GM12878 (cell line): ENCODE data around the gene MGAT3. TPM values are rescaled to one million over a fixed set of nuclear protein-coding genes. Genes with fewer than 3 reads are reported as not detected.

Source experiments
- BRCA1 ChIP-seq: IDR thresholded peaks from 2 replicates; pipeline ENCODE4 v1.6.1; 2011; ENCODE audit warnings: low read depth, low read length, improper control_type of control experiment
- DPF2 ChIP-seq: fragments of 450-650 bp; IDR thresholded peaks from 2 replicates; pipeline ENCODE4 v1.6.1; 2017; ENCODE audit warnings: mild to moderate bottlenecking
- IKZF1 ChIP-seq: fragments of 450-650 bp; conservative IDR thresholded peaks from 2 replicates; pipeline ENCODE4 v1.6.1; 2017; ENCODE audit warnings: antibody characterized with exemption, mild to moderate bottlenecking
- LARP7 ChIP-seq: fragments of 450-650 bp; IDR thresholded peaks from 2 replicates; pipeline ENCODE4 v1.6.1; 2017; ENCODE audit warnings: mild to moderate bottlenecking
- NR2F1 ChIP-seq: fragments of 450-650 bp; conservative IDR thresholded peaks from 2 replicates; pipeline ENCODE4 v1.6.1; 2017; ENCODE audit warnings: mild to moderate bottlenecking
- PML ChIP-seq: IDR thresholded peaks from 2 replicates; pipeline ENCODE4 v1.6.1; 2012; ENCODE audit warnings: low read length, inconsistent platforms
- RAD21 ChIP-seq: IDR thresholded peaks from 2 replicates; pipeline ENCODE4 v1.6.1; 2011; ENCODE audit warnings: mild to moderate bottlenecking, low read depth, low read length, moderate library complexity; ENCODE audit not compliant: insufficient read depth
- ZNF687 ChIP-seq: fragments of 450-650 bp; IDR thresholded peaks from 2 replicates; pipeline ENCODE4 v1.6.1; 2017; ENCODE audit warnings: mild to moderate bottlenecking, moderate library complexity
- polyA plus RNA-seq, 11 experiments: library from polyadenylated mRNA; depleted of rRNA in 4 of 11; unstranded in 6 of 11; stranded (reverse) in 5 of 11; fragments of >200 nt; fragmentation: Nextera tagmentation in 4 of 11; fragmentation: Illumina TruSeq in 1 of 11; extraction: Ambion mirVana in 4 of 11; extraction: Trizol in 1 of 11; gene quantifications; 1 replicate in 1 of 11; 2 replicates in 10 of 11; pipeline versions ENCODE4 v1.2.1 to v1.2.3, GENCODE V29; 2011 to 2016; ENCODE audit warnings: inconsistent platforms in 2 of 11, missing spikeins in 2 of 11, low read depth in 1 of 11
- total RNA-seq, 4 experiments: library from RNA; depleted of rRNA in 3 of 4; stranded (reverse); fragments of >200 nt in 3 of 4; fragmentation: Illumina TruSeq in 1 of 4; extraction: Trizol in 1 of 4; gene quantifications; 2 replicates each; pipeline versions ENCODE4 v1.2.1 to v1.2.3, GENCODE V29; 2013 to 2021

Gene MGAT3
- total and polyA plus RNA-seq, 10 of the 15 experiments (the other 5 are each of a cell fraction or from before 2014, with no cell fraction given), result 0.32 to 40.2 (median 11.9) TPM

GRCh38 chr22:39519681-39520225 is 62.9 kb downstream of the MGAT3 start (continued):
- 0 out of 2 replicates have a peak, but pooled peaks have one; percentile 63 for TF ChIP-seq IKZF1
- peak; percentile 82 for TF ChIP-seq LARP7
- peak; percentile 88 for TF ChIP-seq BRCA1
- TF ChIP-seq PML, result no peak
- peak; percentile 49; the same call in 1 of the 2 replicates for TF ChIP-seq ZNF687
- TF ChIP-seq RAD21, result peak; percentile 26; the same call in 1 of the 2 replicates
- peak; percentile 50 for TF ChIP-seq NR2F1
- TF ChIP-seq DPF2, result peak; percentile 53
- TF ChIP-seq, all 136 proteins: peak for 29
